GM18873 (cell line): ENCODE data around the gene GFI1B.
"Not testable (repeated sequence)": the region's sequence is repeated elsewhere in the genome, so short reads cannot be mapped to it uniquely, and the experiment has no call there.

Experiments
- ATAC-seq: cut with Tn5 transposase; IDR thresholded peaks from one replicate; pipeline ENCODE4 v1.9.1; 2021; ENCODE audit warnings: mild to moderate bottlenecking, moderate library complexity, moderate number of reproducible peaks; ENCODE audit not compliant: unreplicated experiment, low FRiP score

Gene GFI1B

GRCh38 chr9:132989998-132990557 lies 11.6 kb downstream of the GFI1B start:
- not testable (repeated sequence) for ATAC-seq

GRCh38 chr9:132990781-132991180 lies 12.3 kb downstream of the GFI1B start:
- no peak for ATAC-seq

- no peak for ATAC-seq
These were observed 13.1 kb downstream of the GFI1B start for GRCh38 chr9:132991351-132992300.

- ATAC-seq = no peak
These were observed 15.0 kb downstream of the GFI1B start for GRCh38 chr9:132993511-132993939.

- ATAC-seq = peak; percentile 54
These were observed 16.1 kb downstream of the GFI1B start for GRCh38 chr9:132994410-132995120.

GRCh38 chr9:132995121-132995420 lies 16.6 kb downstream of the GFI1B start:
- no peak for ATAC-seq

GRCh38 chr9:132995879-132996278 lies 17.4 kb downstream of the GFI1B start:
- no peak for ATAC-seq

- ATAC-seq = no peak
These were observed 18.0 kb downstream of the GFI1B start for GRCh38 chr9:132996526-132996925.

- ATAC-seq = no peak
These were observed 19.1 kb downstream of the GFI1B start for GRCh38 chr9:132997591-132997990.

GRCh38 chr9:132998221-132998620 lies 19.7 kb downstream of the GFI1B start:
- not testable (repeated sequence) for ATAC-seq

GRCh38 chr9:132998831-132999635 lies 20.5 kb downstream of the GFI1B start:
- ATAC-seq = no peak

- ATAC-seq = no peak
These were observed 23.9 kb downstream of the GFI1B start for GRCh38 chr9:133002147-133003070.

GRCh38 chr9:133003071-133003461 lies 24.6 kb downstream of the GFI1B start:
- no peak for ATAC-seq

GRCh38 chr9:133003671-133004090 lies 25.2 kb downstream of the GFI1B start:
- ATAC-seq = no peak

GRCh38 chr9:133004091-133004998 lies 25.9 kb downstream of the GFI1B start:
- no peak for ATAC-seq

GRCh38 chr9:133004999-133005760 lies 26.7 kb downstream of the GFI1B start:
- ATAC-seq = no peak

- ATAC-seq = no peak
These were observed 27.5 kb downstream of the GFI1B start for GRCh38 chr9:133005957-133006356.
